GM18867 (cell line): Measurements from ENCODE around the gene NMD3.

ENCODE experiments used
- ATAC-seq: cut with Tn5 transposase; IDR thresholded peaks from one replicate; pipeline ENCODE4 v1.9.1; 2021; ENCODE audit warnings: mild to moderate bottlenecking, moderate library complexity; ENCODE audit not compliant: unreplicated experiment

NMD3 gene

DNA sequence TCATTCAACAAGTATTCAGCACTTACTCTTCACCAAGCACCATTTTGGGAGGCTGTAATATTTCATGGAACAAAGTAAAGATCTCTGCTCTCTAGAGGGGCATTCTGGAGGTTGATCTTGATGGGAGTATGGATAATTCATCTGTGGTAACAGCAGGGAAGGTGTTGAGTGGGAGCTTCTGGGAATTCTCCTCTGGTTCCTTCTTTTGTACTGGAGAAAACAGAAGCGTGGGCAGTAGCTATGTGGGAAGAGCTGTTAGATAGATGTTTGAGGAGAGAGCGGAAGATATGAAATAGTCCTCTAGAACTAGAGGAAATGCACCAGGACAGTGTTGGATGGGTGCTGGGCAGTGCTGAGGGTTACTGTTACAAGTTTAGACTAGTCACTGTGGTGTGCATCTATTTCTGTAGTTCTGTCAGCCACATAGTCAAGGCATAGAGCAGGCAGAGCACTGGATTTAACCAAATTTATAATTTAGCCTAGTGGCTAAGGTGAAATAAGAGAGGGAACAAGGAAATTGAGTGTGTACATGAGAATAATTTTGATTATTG is 9.6 kb downstream of the NMD3 start:
- ATAC-seq: no peak

DNA sequence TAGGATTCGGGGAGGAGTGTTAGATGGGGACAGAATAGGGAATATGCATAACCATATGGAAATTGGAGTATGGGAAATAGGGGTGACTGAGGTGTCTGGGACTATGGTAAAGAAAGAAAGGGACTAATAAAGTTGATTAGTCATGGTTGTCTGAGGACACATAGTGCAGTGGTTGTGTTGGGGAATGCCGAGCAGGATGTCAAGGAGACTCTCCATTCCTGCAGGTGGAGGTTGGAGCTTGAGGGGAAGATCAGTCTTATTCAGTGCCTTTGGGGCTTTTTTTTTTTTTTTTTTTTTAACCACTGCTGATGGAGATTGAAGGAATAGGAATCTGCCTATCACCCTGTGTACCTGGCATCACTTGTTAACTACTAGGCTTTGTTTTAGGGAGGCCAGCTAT is 10.8 kb downstream of the NMD3 start:
- no peak for ATAC-seq

GRCh38 chr3:161233557-161233956 is 12.4 kb downstream of the NMD3 start:
- no peak for ATAC-seq

DNA sequence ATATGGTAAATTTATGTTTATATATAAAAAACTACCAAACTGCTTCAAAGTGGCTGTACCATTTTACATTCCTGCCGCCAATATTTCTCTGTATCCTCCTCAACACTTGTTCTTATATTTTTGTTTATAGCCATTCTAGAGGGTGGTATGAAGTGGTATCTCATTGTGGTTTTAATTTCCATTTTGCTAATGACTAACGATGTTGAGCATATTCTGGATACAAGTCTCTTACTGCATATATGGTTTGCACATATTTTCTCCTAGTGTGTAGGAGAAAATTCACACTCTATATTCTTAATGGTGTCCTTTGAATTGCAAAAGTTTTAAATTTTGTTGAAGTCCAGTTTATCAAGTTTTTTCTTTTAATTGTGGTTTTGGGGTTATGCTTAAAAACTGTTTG is 15.1 kb downstream of the NMD3 start:
- ATAC-seq: no peak

DNA sequence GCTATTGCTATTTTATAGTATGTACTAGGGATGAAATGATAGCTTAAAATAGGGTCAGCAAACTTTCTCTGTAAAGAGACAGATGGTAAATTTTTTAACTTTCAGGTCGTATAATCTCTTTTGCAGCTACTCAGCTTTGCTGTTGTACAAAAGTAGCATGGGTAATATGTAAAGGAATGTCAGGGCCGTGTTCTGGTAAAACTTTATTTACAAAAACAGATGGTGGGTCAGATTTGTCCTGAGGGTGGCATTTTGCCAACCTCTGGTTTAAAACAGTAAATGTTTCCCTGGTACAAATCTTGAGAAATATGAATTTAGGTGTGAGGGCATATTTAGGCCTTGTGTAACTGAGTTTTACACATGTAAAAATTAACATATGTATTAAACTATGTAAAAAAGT is 18.6 kb downstream of the NMD3 start:
- no peak for ATAC-seq

DNA sequence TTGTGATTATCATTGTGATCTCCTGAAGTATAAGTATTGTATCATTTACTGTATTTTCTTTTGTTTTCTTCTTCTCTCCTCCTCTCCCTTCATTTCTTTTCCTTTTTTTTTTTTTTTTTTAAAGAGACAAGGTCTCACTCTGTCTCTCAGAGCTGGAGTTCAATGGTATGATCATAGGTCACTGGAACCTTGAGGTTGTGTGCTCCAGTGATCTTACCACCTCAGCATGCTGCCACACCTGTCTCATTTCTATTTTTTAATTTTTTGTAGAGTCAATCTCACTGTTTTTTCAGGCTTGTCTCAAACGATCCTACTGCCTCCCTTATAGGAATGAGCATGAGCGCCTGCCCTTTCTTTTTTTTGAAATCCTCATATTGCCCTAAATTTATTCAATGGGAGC is 23.4 kb downstream of the NMD3 start:
- ATAC-seq: no peak

DNA sequence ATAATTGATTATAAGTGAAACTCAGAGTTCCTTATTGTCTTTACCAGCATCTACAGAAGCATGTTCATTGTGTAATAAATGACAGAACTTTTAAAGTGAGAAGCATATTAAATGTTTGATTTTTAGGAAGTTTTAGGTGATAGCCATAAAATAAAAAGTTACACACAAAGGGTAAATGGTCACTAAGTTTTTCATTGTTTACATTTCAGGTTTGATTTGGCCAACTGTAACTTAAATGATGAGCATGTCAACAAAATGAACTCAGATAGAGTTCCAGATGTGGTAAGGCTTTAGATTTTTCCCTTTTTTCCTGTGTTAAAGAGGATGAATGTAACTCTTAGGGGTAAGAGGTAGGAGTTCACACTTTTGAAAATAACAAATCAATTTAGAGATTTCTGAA is 25.9 kb downstream of the NMD3 start:
- no peak for ATAC-seq

DNA sequence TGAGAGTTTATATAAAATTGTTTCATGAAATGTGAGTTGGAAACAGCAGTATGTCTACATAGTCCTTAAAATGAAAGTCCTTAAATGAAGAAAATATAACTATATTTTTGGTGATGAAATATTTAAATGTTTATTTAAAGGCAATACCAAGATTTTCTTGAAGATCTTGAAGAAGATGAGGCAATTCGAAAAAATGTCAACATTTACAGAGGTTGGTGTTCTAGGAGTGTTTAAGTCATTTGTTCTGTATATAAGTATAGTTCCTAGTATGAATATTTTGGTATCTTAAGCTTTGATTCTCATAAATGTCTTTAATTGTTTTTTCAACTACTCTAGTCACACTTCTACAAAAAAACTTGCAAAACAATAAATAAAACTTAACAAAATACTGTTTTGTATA is 29.0 kb downstream of the NMD3 start:
- ATAC-seq: no peak

- no peak for ATAC-seq
These were observed 30.6 kb downstream of the NMD3 start for GRCh38 chr3:161251716-161252115.

DNA sequence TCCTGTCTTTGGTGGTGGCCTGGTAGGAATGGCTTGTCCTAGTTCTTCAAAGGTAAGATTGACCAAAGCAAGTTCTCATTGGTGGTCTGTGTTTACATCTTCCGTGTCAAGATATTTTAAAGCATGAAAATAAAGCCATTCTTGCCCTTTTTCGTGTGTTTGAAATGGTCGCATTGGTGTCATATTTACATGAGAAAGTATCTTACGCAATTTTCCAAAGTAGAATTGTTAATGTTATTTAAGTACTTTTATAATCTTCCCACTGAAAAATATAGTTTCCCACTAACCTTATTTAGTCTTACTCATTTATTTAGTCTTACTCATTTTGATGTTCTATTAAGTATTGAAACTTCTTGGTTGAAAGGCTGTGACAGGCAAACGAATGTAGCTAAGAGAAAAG is 31.0 kb downstream of the NMD3 start:
- ATAC-seq: no peak

GRCh38 chr3:161253711-161254110 is 32.6 kb downstream of the NMD3 start:
- no peak for ATAC-seq

- no peak for ATAC-seq
These were observed 33.8 kb downstream of the NMD3 start for GRCh38 chr3:161254861-161255260.

GRCh38 chr3:161263057-161263456 is 41.9 kb downstream of the NMD3 start:
- no peak for ATAC-seq

GRCh38 chr3:161264852-161265251 is 43.7 kb downstream of the NMD3 start:
- ATAC-seq: no peak

DNA sequence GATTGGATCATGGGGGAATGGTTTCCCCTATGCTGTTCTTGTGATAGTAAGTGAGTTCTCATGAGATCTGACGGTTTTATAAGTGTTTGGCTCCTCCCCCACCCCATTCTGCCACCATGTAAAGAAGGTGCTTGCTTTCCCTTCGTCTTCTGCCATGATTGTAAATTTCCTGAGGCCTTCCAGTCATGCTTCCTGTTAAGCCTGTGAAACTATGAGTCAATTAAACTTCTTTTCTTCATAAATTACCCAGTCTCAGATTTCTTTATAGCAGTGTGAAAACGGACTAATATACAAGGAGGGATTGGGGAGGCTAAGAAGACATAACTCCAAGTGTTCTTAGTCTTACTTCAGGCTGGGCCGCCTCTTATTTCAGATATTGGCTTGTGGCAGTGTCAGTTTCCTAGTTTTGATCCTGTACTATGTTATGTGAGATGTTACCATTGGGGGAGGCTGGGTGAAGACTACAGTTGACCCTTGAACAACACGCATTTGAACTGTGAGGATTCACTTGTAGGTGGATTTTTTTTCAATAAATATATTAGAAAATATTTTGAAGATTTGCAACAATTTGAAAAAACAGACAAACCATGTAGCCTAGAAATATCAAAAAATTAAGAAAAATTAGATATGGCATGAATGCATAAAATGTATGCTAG is 44.9 kb downstream of the NMD3 start:
- ATAC-seq: no peak

GRCh38 chr3:161266731-161267150 is 45.6 kb downstream of the NMD3 start:
- no peak for ATAC-seq

- ATAC-seq: no peak
These were observed 46.5 kb downstream of the NMD3 start for GRCh38 chr3:161267646-161268045.

GRCh38 chr3:161268601-161269000 is 47.5 kb downstream of the NMD3 start:
- ATAC-seq: no peak

DNA sequence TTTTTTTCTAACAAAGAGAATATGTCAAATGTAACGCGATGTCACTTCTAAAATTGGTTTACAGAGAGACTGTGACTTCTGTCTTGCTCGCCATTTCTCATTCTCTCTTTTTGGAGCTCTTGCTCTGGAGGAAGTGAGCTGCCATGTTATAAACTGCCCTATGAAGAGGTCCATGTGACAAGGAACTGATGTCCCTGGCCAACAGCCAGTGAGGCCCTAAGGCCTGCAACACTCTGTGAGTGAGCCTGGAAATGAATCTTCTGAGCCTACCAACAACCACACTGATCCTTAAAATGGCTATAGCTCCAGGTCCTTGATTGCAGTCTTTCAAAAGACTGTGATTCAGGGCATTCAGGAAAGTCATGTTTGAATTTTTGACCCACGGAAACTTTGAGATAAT is 49.9 kb downstream of the NMD3 start:
- no peak for ATAC-seq

DNA sequence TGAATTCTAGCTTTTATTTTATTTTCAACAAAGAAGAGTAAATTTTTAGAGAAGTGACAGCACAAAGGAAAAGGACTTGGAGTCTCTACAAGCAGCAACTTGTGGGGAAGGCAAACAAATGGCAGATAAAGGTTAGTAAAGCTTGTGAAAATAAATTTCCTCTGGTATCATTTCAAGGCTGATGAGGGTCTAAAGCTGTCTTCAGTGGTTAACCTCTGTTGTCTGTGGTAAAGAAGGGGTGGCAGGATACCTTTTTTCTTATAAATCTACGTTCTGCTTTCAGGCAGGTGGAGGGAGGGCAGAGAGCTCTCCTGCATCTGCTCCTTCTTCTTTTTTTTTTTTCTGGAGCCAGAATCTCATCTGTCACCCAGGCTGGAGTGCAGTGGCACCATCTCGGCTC is 50.5 kb downstream of the NMD3 start:
- ATAC-seq: no peak

- no peak for ATAC-seq
These were observed 51.4 kb downstream of the NMD3 start for GRCh38 chr3:161272524-161272923.

- no peak for ATAC-seq
These were observed 52.6 kb downstream of the NMD3 start for GRCh38 chr3:161273589-161274218.
